Cardiac fibroblast (primary cell): ENCODE measurements around the gene KCTD17.

Source experiments
- DNase-seq, 2 donors: peaks; one replicate each; pipeline versions ENCODE4 v3.0.0 to v3.0.0-alpha.2; 2010; ENCODE audit warnings: low read depth in 2 of 2
- H3K4me3 ChIP-seq, 2 donors: replicated peaks in 1 of 2; 1 replicate in 1 of 2; 2 replicates in 1 of 2; pipeline ENCODE4 v1.5.1; 2011; ENCODE audit warnings: low read depth in 2 of 2, low read length in 2 of 2, mild to moderate bottlenecking in 2 of 2, moderate library complexity in 1 of 2
- TF ChIP-seq, protein P1 (sequence below): IDR thresholded peaks from one replicate; pipeline ENCODE4 v1.5.1; 2011; ENCODE audit warnings: low read depth, mild to moderate bottlenecking, low read length, inconsistent platforms

The KCTD17 gene

GRCh38 chr22:37111156-37111717 lies 59.7 kb downstream of the KCTD17 start:
- DNase-seq: no peak
- no peak overlapping the region for H3K4me3 ChIP-seq
- TF ChIP-seq, protein P1, sequence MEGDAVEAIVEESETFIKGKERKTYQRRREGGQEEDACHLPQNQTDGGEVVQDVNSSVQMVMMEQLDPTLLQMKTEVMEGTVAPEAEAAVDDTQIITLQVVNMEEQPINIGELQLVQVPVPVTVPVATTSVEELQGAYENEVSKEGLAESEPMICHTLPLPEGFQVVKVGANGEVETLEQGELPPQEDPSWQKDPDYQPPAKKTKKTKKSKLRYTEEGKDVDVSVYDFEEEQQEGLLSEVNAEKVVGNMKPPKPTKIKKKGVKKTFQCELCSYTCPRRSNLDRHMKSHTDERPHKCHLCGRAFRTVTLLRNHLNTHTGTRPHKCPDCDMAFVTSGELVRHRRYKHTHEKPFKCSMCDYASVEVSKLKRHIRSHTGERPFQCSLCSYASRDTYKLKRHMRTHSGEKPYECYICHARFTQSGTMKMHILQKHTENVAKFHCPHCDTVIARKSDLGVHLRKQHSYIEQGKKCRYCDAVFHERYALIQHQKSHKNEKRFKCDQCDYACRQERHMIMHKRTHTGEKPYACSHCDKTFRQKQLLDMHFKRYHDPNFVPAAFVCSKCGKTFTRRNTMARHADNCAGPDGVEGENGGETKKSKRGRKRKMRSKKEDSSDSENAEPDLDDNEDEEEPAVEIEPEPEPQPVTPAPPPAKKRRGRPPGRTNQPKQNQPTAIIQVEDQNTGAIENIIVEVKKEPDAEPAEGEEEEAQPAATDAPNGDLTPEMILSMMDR: no peak

DNA sequence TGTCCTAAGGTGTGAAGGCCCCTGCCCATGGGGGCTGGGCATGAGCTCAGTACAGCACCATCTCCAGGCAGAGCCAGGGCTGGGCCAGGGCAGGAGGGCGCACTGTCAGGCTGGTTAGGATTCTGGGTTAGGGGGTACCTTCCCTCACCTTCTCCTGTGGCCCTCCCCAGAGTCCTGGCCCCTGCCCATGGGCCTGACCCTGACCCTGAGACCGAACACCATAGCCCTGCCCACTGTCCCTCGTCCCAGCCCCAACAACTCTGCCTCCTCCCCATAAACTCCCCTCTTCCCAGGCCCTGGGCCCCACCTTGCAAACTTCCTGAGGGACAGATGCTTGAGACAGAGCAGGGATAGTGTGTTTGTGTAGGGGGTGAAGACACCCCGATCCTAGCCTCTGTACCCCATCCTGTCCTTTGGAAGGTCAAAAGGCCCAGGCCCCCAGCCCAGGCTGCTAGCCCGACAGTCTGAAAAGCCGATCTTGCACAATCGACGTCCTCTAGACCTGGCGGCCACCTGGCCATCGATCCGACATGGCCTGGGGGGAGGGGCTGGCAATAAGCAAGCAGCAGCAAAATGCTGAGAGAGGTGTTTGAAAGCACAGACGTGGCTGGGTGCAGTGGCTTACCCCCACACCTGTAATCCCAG lies 60.7 kb downstream of the KCTD17 start:
- DNase-seq: no peak
- TF ChIP-seq, protein P1: no peak
- H3K4me3 ChIP-seq: no peak overlapping the region
